HFF-Myc (cell line): Measurements from ENCODE around the gene LSP1.

Experiments
- DNase-seq: peaks from one replicate; pipeline ENCODE4 v3.0.0-alpha.2; 2011; ENCODE audit warnings: low read depth; ENCODE audit errors: extremely low read depth
- H3K4me3 ChIP-seq: replicated peaks from 2 replicates; pipeline ENCODE4 v1.5.1; 2011; ENCODE audit warnings: low read depth, mild to moderate bottlenecking, control low read depth, low read length
- TF ChIP-seq, protein P1 (sequence below): IDR thresholded peaks from 2 replicates; pipeline ENCODE4 v1.5.1; 2012; ENCODE audit warnings: mild to moderate bottlenecking, low read depth, low read length, control low read depth; ENCODE audit errors: missing control alignments

LSP1 gene

DNA sequence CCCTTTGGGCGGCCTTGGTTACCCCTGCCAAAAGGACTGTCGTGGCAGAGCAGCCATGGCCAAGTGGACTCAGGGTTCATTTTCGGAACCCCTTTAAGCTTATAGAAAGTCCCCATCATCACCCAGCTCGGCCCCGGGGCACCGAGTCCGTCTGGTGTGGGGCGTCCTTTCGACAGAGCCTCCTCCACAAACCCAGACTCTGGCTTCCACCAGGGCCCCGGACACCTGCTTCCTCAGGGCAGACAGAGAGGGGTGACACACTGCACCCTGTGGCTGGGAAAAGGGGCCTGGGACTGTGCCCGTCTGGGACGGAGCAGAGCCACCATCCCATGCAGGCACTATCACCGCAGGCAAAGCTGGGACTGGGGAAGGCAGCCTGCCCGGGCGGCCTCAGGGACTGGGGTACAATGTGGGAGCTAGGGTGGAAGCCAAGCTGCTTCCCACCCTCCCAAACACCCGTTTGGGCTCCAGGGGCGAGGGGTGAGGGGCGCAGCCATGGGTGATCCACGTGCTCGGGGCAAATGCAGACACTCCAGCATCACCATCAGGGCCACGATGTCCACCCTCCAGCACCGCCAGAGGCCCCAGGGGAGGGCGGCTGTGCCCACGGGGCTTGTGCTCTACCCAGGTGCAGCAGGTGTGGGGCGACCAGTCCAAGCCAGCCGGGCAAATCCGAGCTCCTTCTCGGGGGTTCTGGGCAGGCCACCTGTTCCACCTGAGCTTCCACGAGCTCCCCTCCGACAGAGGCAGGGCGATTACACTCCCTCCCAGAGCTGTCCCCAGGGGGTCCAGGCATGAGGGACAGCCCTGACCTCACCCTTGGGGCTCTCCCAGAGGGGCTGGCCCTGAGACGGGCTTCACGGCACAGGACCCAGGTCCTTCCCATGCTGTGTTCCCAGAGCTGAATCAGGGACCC is 82.5 kb downstream of the LSP1 start:
- TF ChIP-seq, protein P1, sequence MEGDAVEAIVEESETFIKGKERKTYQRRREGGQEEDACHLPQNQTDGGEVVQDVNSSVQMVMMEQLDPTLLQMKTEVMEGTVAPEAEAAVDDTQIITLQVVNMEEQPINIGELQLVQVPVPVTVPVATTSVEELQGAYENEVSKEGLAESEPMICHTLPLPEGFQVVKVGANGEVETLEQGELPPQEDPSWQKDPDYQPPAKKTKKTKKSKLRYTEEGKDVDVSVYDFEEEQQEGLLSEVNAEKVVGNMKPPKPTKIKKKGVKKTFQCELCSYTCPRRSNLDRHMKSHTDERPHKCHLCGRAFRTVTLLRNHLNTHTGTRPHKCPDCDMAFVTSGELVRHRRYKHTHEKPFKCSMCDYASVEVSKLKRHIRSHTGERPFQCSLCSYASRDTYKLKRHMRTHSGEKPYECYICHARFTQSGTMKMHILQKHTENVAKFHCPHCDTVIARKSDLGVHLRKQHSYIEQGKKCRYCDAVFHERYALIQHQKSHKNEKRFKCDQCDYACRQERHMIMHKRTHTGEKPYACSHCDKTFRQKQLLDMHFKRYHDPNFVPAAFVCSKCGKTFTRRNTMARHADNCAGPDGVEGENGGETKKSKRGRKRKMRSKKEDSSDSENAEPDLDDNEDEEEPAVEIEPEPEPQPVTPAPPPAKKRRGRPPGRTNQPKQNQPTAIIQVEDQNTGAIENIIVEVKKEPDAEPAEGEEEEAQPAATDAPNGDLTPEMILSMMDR, result no peak

DNA sequence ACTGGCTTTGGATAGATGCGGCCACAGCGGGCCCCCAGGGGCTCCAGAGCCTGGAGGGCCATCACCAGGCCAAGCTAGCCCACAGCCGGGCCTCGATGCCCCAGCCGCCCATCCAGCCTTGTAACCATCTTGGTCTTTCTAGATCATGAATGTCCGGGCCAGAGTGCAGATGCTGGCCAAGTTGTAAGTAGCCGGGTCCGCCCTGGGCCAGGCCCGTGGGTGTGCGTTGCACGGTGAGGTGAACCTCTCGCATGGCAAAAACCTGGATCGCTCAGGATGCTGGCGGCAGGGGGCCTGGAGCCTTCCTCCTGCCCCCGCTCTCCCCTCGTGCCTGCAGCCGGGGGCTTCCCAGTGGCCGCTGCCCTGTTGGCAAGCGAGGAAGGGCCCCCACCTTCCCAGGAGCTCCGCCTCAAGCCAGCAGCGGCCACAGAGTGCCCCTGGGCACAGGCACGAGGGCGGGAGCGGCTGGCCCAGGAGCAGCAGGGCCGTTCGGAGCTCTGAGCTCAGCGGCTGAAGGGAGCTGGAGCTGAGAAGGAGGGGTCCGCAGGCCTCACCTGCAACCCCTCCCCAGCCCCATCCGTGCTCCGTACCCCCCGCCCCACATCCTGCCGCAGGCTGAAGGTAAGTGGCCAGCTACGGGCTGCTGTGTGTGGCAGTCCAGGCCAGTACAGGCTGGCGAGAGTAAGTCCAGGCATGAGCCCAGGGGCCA is 83.3 kb downstream of the LSP1 start:
- no peak overlapping the region for H3K4me3 ChIP-seq
- TF ChIP-seq, protein P1, result no peak
- DNase-seq, result no peak

More for the DNA sequence above, 82.5 kb downstream of the LSP1 start:
- DNase-seq, result no peak
- H3K4me3 ChIP-seq, result no peak overlapping the region

DNA sequence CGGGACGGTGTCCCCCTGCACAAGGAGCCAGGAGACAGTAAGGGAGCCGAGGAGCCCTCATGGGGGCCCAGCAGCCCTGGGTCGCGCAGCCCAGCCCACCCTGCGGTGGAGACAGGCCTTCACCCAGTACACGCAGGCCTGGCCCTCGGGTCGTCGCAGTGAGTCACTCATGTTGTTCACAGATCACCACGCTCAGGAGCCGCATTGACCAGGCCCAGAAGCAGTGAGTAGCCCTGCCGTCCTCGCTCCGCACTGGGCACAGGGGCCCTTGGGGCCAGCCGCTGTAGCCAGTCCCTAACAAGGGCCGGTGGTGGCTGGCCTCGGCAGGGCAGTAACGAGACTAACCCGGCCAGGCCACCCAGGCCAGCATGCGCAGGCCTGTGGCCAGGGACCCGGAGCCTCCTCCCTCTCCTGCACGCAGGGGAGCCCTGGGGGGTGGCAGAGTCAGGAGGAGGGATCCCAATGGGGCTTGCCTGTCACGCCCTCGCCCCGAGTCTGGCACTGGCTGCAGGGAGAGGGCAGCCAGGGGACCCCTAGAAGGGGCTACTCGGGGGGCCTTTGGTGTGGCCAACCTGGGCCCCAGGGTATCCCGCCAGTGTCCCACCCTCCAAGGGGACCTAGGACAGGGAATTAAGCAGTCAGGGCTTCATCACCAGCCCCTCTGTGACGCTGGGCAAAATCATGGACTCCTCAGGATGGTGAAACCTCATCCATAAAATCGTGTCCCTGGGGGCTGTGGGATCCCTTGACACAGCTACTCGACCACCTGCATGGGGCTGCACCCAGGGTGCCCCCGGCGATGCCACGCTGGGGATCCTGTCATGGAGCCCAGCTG is 84.1 kb downstream of the LSP1 start:
- TF ChIP-seq, protein P1, result no peak
- H3K4me3 ChIP-seq, result no peak overlapping the region
- DNase-seq, result no peak

DNA sequence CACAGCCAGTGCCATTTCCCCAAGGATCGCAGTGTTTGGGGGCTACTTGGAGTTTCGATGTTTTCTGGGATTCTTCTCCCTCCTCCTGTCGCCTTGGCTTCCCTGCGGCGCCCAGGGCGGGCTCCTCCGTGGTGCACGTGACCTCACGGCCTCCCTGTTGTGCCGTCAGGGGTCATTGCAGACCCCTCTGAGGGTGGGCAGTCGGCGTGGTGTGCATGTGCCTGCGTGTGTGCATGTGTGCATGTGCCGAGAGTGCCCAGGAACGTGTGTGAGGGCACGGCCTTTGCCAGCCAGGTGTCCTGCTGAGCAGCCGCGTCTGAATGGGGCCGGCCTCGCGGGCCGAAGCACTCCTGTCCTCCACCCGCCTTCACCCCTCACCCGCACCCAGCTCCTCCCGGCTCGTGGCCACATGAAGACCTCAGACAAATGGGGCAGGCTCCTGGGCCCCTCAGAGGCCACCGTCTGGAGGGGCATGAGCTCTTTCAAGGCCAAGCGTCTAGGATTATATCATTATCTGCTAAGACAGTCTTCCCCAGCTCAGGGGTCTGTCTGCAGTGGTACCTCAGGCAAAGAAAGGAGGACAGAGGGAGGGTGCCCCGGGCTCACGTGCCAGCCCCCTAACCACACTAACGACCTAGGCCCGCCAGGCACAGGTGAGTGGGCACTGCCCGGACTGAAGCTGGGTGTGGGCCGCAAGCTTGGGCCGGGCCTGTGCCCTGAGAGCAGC is 84.9 kb downstream of the LSP1 start:
- TF ChIP-seq, protein P1, result no peak
- no peak for DNase-seq

DNA sequence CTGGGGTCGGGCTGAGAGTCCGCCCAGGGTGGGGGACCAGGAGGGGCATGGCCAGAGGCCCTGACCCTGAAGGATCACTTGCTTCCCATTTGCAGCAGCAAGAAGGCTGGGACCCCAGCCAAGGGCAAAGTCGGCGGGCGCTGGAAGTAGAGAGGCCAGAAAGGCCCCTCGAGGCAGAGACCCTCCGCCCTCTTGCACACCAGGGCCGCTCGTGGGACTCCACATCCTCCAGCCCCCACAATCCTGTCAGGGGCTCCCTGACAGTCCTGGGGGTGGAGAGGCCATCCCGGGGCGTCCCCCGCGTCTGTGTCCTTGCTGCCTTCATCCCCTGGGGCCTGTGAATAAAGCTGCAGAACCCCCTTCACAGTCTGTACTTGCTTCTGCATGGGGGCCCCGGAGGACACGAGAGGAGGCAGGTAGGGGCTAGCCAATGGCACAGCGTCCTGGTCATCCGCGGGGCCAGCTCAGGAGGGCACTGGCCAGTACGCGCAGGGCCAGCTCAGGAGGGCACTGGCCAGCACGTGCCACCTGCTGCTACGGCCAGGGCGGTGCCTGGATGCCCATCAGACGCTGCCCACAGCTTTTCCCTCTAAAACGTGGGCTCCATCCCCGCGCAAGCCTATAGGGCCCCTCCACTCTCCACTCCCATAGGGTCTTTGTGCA is 85.6 kb downstream of the LSP1 start:
- DNase-seq, result no peak
- no peak overlapping the region for H3K4me3 ChIP-seq
- TF ChIP-seq, protein P1, result no peak

More for the DNA sequence above, 84.9 kb downstream of the LSP1 start:
- H3K4me3 ChIP-seq, result no peak overlapping the region
